IPS DF 4.7 (cell line): ENCODE measurements around the gene ZNF827.

Source experiments
- DNase-seq: peaks from one replicate; pipeline ENCODE4 v3.0.0-alpha.2; 2013; ENCODE audit warnings: low spot score; ENCODE audit errors: extremely low read depth

The ZNF827 gene

DNA sequence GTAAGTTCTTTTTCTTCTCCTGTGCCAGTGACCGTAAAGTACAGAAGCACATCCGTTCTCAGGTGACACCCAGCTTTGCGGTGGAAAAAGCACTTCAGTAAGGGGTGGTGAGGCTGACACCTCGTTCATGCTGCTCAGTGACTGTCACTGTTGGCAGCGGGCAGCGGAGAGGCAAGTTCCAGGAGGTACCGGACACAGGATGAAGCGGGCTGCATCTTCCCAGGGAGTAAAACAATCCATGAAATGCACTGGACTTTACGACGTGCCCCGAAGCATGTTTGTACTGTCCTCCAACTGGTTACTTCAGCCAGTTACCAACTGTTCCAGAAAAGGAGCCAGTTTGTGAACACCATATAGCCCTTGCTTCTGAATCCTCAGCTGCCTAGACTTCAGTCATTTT lies 110.7 kb downstream of the ZNF827 start:
- DNase-seq, result no peak

DNA sequence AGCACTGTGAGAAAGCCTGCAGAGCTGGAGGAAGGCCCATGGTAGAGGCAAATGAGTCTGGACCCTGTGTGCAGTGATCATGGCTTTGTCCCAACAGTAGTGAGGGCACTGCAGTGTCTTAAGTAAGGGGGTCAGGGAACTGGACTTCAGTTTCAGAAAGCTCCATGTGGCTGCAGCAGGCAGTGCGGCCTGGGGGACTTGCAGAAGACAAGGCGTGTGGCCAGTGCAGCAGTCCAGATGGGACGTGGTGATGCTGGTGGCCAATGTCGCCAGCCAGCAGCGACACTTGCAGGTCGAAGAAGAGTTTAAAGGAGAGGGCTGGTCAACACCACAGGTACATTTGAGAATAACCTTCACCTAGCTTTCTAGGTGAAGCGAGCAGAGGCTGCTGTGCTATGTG lies 113.4 kb downstream of the ZNF827 start:
- DNase-seq, result no peak

DNA sequence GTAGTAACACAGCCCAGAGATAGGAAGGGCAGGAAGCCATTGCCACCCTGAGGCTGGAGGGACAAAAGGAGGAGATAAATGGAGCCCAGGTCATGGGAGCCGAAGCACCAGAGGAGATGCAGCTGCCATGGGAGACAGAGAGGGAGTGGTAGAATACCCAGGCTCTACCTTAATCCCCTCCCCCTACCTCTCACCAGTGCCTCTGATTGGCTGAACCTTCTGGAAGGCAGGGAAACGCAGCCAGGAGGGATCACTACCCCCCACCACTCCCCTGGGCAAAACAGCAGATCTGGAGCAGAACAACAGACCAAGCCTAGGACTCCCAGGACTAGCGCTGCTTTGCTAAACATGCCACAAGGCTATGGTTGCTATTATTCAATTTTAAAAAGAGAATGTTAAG lies 114.2 kb downstream of the ZNF827 start:
- DNase-seq, result no peak

DNA sequence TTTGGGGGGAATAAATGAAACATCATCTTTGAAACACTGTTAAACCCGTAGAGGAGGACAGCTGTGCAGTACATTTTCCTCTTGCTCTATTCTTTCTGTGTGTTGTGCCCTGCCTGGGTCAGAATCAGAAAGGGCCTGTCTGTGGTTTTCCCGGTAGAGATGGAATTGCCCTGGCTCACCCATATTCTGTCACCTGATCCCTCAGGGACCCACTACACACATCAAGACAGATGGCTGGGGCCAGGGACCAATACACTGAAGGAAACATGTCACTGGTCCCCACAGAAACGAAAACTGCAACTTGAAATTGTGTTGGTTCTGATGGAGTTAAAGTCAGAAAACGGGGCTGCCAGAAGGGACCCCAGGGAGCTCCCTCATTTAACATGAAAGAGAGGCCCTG lies 114.9 kb downstream of the ZNF827 start:
- DNase-seq, result no peak

DNA sequence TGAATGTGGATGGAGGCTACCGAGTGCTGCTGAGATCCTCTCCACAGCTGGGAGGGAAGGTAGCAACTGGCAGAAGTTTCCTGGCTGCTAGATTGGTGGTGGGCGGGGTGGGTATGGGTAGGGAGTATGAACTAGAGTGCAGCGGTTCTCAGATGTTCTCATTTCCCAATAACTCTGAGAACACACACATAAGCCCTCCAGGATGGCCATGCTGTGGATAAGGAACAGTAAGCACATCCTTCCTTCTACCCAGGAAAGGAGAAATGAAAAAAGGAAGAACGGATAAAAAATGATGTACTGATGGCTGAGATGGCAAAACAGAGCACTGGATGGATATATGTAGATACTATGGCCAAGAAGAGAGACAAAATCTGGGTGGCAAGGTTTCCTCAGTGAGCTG lies 116.0 kb downstream of the ZNF827 start:
- DNase-seq, result no peak

DNA sequence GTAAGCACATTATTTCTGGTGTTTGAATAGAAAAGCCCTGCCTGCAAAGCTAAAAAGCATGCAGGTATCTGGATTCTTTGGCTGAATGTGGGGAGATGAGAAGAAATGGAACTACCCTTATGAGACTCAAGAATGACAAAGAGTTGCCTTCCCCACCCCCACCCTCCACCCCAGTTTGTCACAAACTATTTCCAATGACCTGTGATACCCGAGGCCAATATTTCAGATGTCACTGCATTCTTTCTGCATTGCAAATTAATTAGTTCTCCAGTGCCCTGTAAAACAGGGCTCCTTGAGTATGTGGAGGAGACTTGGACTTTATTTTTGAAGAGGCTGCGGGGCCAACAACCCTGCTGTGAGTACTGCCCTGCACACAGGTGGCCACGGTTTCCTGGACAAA lies 116.4 kb downstream of the ZNF827 start:
- no peak for DNase-seq

DNA sequence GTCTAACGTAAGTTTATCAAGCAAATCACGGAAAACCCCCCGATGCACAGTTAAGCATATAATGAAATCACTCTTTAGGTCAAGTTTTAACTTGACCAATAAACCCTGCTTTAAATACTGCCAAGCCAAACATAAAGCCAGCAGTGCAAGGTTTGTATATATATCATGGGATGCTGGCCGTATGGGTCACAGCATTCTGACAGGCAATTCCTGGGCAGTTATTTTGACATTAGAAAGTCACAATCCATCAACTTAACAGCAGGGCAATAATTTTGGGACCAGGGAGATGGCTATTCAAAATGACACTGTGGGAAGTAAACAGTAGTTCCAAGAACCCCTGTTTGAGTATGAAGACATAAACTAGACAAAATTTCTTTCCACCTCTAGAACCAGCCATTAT lies 116.9 kb downstream of the ZNF827 start:
- DNase-seq, result no peak

DNA sequence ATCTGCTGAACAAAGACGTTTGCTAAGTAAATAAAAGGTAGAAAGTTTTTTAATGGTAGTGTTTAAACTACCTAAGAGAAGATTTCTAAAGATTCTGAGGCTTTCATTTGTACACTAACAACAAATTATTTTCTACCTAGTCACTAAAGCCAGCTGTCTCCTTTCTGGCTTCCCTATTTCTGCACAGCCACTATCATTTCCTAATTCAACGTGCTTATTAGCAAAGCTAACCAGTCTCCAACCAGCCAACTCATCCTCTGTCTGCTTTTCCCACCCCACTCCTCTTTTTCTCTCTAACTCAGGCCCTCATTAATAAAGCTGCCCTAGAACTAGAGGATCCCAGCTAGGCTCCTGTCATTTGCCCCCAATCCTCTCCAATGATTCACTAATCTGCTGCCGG lies 118.2 kb downstream of the ZNF827 start:
- DNase-seq, result no peak

DNA sequence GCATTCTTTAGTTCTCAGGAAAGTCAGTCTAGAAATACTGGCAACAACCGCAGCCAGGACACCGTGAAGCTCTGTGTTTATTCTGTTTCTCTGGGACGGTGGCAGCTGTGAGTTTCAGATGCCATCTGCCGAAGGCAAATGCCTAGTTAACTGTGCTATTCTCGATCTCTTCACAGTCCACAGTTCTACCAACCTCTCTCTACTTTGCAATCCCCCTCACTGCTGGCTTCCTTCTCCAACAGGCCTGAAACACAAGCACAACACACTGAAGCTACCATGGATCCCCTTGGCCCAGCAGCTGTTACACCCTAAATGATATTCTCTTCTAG lies 118.8 kb downstream of the ZNF827 start:
- DNase-seq, result no peak

DNA sequence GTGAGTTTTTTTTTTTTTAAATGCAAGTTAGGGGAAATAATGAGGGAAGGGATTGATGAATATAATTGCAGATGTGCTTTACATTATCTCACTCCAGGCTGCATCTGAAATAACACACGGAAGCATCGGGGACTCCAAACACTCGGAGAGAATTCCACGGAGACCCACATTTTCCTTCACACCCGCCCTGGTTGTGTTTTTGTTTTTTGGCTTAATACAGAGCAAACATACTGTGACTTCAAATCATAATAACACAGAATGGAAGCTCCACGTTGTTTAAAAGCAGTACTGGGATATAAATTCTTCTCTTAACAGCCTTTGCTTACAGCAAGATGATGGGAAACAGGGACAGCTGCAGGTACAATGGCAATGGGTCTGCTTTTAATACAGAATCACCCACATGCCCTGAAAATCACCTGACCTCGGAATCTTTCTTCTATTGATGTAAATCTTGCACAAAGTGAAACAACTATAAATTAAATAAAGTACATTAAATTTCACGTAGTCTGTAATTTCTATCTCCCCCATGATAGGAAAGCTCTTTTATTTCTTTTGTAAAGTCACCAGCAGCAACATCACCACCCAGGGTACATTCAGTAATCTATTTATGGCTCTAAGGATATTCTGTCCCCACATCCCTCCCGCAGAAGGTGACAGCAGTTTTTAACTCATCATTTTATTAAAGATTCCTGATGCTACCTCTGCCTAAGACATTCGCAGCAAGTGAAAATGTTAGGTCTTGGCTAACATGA lies 119.3 kb downstream of the ZNF827 start:
- DNase-seq, result no peak

DNA sequence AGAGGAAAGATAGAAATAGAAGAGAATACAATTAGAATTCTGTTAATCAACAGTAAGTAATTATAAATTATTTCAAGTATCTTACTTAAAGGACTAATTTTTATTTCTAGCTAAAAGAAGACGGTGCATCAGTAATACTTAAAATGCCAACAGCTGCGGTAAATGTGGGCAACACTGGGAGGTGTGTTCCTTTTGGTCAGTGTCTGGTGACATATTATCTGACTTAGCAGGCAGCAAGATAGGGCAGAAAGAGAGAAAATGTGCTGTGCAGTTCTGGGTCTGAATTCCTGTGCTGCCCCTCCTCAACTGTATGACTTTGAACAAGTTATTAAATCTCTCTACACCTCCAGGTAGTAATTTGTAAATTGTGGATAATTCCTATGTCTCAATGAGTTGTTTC lies 120.6 kb downstream of the ZNF827 start:
- DNase-seq, result no peak

DNA sequence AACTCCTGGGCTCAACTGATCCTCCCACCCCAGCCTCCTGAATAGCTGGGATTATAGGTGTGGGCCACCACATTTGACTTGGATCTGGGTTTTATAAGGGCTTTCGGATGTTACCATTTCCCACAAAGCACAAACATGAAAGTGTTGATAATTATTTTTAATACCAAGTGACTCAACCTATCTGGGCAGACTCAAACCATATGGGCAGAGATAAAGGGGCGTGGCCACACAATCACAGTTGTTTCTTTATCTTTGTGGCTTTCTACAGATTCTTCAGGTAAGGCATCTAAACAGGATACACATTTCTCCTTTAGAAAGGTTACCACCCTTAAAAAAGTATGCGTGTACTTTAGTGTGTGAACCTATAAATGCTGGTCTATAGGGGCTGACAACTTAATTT lies 122.5 kb downstream of the ZNF827 start:
- no peak for DNase-seq

DNA sequence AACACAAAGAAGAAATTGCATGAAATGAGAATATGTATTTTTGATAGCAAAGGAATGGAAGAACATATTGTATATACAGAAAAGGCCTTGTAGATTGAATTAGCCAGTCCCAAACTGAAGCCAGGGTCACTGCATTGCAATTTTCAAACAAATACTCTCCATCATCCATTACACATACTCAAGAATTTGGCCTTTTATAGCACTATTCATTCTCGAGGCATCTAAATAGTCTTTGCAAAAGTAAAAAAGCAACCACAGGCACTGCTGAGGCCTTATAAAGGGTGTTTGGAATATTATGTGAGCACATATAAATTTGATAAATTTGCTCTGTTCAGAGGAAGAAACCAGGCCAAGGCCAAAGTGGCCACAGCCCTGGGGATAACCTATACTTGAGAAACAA lies 123.0 kb downstream of the ZNF827 start:
- DNase-seq, result no peak

DNA sequence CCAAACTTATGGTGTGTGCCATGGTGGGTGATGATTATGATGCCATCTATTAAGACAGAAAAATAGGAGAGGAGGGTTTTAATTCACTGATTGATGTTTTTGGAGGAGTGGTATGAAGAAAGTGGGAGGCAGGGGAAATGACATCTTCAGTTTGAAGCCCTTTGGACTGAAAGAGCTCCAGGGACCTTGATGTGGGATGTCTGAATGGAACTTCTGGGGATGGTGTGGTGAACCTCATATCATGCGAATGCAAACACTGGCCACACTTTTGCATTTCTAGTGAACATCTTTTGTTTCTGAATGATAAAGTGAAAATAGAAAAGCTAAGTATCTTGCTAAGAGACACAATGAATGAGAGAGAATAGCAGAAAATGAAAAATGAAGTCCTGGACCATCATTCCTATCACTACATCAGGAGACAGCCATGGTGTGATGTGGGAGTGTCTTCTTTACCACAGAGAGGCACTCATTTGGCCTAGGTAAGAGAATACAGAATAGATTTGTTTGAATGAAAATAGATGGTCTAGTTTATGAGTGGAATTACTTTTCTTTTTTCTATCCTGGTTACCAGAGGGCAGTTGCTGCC lies 123.5 kb downstream of the ZNF827 start:
- no peak for DNase-seq

DNA sequence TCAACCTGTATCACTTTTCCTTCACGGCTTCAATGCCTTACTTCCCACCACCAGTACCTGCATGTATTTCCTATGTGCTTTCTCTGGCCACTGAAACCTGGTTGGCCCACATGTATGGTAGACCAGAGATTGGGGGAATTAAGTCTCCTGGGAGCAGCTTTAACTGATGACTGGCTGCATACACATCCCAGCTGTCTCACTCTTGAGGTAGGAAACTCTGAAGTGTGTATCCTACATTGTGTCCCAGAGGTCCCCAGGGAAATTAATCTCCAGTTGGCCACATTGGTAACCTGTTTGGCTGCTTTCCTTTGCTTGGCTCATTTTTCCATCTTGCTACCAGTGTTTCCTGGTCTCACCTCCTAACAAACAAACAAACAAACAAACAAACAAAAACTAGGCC lies 124.4 kb downstream of the ZNF827 start:
- DNase-seq, result no peak

DNA sequence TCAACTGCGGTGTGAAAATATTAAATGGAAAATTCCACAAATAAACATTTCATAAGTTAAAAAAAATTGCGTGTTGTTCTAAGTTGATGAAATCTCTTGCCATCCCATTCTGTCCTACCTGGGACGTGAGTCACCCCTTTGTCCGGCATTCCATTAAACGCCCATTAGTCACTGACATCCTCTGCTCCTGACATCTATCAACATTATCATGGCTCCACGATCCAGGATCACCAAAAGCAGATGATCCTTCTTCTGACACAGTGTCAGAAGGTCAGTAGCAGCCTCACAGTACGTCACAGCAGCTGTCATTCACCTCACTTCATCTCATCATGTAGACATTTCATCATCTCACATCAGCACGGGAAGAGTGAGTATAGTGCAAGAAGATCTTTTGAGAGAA lies 125.7 kb downstream of the ZNF827 start:
- no peak for DNase-seq

DNA sequence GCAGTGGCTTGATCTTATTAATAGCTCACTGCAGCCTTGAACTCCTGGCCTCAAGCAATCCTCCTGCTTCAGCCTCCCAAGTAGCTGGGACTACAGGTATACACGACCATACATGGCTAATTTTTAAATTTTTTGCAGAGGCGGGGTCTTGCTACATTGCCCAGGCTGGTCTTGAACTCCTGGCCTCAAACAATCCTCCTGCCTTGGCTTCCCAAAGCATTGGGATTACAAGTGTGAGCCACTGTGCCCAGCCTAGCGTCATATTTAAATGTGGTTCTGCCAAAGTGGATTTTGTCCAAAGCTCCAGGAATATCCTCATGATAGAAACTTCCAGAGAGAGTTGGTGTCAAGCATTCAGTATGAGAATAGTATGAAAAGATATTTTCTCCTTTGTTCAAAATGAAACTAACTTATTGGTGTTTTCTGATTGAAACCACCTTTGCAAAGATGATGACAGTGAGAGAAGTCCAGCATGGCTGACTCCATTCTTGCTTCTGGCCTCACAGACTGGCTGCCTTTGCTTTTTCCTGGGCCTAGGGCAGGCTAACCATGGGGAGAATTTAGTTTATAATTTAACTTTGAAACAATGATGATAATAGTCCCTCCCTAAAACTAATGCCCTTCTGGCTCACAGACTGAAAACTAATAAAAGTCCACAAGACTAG lies 129.6 kb downstream of the ZNF827 start:
- no peak for DNase-seq

DNA sequence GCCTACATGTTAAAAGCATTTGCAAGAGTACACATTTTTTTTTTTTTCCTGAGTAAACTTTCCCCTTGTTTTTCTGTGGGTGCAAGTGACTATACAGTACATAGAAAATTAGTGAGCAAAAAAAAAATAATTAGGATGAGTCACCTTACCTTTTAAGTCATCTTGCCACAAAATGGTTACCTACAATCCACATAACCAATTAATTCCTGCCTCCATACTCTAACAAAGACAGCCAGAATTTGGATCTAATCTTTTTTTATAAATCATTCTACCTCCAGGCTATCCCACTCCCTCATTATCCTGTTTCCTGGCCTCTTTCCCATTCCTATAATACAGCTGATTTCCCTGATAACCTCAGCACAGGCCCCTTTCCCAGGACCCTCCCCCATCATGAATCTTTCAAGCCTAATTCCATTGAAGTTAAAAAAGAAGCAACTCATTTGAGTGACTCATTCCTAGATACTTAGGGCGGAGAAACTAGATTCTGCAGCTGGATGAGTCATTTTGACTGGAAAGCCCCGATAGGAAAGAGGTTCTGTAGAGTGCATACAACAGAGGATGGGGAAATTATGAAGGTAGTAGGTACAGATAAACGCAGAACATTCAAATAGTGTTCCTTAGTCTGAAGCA lies 130.5 kb downstream of the ZNF827 start:
- DNase-seq, result peak; percentile 44

DNA sequence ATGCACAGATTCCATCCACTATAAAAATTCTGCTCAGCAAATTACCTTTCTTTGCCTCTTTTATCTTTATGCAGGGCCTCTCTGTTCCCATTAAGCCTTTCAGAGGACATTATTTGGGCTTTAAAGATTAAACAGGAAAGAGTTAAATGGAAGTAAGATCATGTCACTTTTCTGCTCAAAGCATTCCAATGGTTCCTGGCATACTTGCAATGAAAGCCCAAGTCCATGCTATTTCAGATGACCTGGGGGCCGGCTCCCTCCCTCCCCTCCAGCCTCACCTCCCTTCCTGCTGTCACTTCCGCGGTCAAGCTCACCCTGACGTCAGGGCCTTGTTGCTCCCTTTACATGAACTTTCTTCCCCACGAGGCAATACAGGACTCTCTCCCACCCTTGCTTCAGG lies 133.1 kb downstream of the ZNF827 start:
- peak; percentile 41 for DNase-seq

DNA sequence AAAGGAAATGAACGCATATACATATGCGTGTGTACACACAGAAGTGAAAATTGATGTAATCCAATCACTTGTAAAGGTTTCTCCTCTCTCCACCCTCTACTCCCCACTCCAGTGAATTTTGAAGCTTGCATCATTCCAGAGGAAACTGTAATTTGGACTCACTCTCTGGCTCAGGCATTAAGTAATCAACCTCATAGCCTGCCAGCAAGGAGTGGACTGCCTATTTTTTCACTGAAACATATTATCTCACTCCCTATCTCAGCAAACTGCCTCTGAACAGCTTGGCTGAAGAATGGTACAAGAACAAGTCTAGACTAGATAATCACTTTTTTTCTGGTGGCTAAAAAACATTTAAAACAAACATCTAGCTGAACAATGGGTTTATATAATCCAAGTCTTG lies 134.5 kb downstream of the ZNF827 start:
- no peak for DNase-seq

DNA sequence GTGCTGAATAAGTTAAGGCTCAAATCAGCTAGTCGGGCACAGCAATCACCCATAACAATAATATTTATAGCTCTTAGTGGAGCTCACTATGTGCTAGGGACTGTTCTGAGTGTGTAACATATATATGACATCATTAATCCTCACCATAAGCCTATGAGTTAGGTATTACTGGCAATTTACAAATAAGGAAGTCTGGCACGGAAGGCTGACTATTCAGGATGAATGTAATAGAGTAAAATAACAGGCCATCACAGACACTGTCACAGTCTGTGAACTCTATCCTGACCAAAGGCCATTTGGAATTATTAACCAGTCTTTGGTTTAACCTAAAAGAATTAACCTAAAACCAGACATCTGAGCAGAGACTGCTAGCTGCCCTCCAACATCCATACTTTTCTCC lies 139.4 kb downstream of the ZNF827 start:
- no peak for DNase-seq

DNA sequence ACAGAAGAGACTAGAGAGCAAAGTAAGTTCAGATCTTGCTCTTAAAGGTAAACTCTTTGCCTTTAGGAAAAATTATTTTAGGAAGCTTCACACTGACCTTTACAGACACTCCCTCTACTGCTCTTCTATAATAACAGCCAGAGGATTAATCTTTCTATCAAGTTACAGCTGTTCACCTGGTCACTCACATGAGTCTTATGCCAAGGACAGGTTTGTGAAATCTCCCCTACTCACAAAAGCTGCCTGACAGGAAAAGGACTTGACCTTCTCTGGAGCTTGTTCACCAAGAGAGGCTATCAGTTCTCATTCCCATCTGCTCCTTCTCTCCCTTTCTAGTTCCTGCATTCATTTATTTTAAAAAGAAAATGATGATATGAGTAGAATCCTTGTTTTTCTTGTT lies 141.3 kb downstream of the ZNF827 start:
- no peak for DNase-seq

DNA sequence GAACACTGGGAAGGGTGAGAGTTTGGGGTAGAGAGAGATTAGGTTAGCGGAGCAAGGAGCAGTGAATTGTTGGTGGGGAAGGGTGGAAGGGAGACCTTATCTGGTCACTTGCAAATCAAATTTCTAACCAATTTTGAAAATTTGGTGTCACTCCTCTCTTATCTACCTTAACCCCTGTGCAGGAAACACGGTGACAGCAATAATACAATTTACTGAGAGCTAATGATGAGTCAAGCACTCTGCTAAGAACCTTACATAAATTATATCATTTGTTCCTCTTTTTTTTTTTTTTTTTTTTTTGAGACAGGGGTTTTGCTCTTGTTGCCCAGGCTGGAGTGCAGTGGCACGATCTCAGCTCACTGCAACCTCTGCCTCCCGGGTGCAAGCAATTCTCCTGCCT lies 142.3 kb downstream of the ZNF827 start:
- no peak for DNase-seq
